B cell (primary cell): ENCODE data around the gene CPED1. TPM values are rescaled to one million over a fixed set of nuclear protein-coding genes. Genes with fewer than 3 reads are reported as not detected.

Experiments used
- ATAC-seq: fragments of 200-7000 bp; cut with Tn5 transposase; one replicate; pipeline ENCODE4 v1.10.0; 2021; ENCODE audit warnings: low read depth, mild to moderate bottlenecking, moderate number of reproducible peaks, moderate library complexity
- CTCF ChIA-PET: fragments of 350-600 bp; sonication (Branson Sonifier 250); formaldehyde crosslinking; loops from one replicate; lab custom pipeline; 2021; ENCODE audit warnings: antibody characterized with exemption, inconsistent platforms; lab: Charles Lee
- POLR2A ChIA-PET: fragments of 350-600 bp; sonication (Branson Sonifier 250); formaldehyde crosslinking; loops from one replicate; lab custom pipeline; 2021; ENCODE audit warnings: antibody characterized with exemption; lab: Charles Lee
- DNase-seq: peaks from one replicate; pipeline ENCODE4 v3.0.0; 2013
- H2AFZ ChIP-seq: 2 replicates; pipeline ENCODE4 v1.6.1; 2012; ENCODE audit warnings: mild to moderate bottlenecking, low read depth, low read length; ENCODE audit not compliant: insufficient read depth, poor library complexity, severe bottlenecking
- H3K27ac ChIP-seq, 2 donors: 1 replicate in 1 of 2; 2 replicates in 1 of 2; pipeline ENCODE4 v1.5.1; 2012 to 2013; ENCODE audit warnings: low read length in 2 of 2, mild to moderate bottlenecking in 2 of 2, moderate library complexity in 1 of 2
- H3K27me3 ChIP-seq, 4 experiments: fragments of 200-600 bp in 1 of 4; sonication (generic) in 1 of 4; replicated peaks in 1 of 4; 1 replicate in 2 of 4; 2 replicates in 2 of 4; pipeline versions ENCODE4 v1.6.1 to v1.7.0; 2013 to 2016; ENCODE audit warnings: low read length in 3 of 4, mild to moderate bottlenecking in 2 of 4, mixed read lengths in 1 of 4, moderate library complexity in 1 of 4; ENCODE audit not compliant: insufficient read depth in 4 of 4, control insufficient read depth in 3 of 4; ENCODE audit errors: control extremely low read depth in 1 of 4
- H3K36me3 ChIP-seq, 2 experiments: replicated peaks in 1 of 2; 1 replicate in 1 of 2; 2 replicates in 1 of 2; pipeline versions ENCODE4 v1.6.1 to v1.7.1; 2013; ENCODE audit warnings: low read length in 1 of 2; ENCODE audit not compliant: insufficient read depth in 2 of 2, control insufficient read depth in 1 of 2; ENCODE audit errors: control extremely low read depth in 1 of 2, extremely low read depth in 1 of 2
- H3K4me1 ChIP-seq, 2 donors: fragments of 200-600 bp in 1 of 2; sonication (generic) in 1 of 2; 1 replicate in 1 of 2; 2 replicates in 1 of 2; pipeline versions ENCODE4 v1.5.1 to v1.6.1; 2013 to 2017; ENCODE audit warnings: low read length in 2 of 2; ENCODE audit not compliant: control insufficient read depth in 2 of 2, insufficient read depth in 2 of 2
- H3K4me2 ChIP-seq: replicated peaks from 2 replicates; pipeline ENCODE3; 2012; ENCODE audit warnings: mild to moderate bottlenecking, low read depth, low read length; ENCODE audit not compliant: poor library complexity, severe bottlenecking
- H3K4me3 ChIP-seq, 5 experiments: fragments of 200-600 bp in 1 of 5; sonication (generic) in 1 of 5; 1 replicate in 3 of 5; 2 replicates in 2 of 5; pipeline versions ENCODE4 v1.5.1 to v1.7.0; 2011 to 2016; ENCODE audit warnings: low read length in 4 of 5, mild to moderate bottlenecking in 4 of 5, low read depth in 2 of 5, control low read depth in 1 of 5, moderate library complexity in 1 of 5; ENCODE audit not compliant: insufficient read depth in 1 of 5; ENCODE audit errors: control extremely low read depth in 1 of 5, extremely low read depth in 1 of 5
- H3K79me2 ChIP-seq: fragments of 200-600 bp; sonication (generic); one replicate; pipeline ENCODE4 v1.6.0; 2016; ENCODE audit warnings: low read length; ENCODE audit not compliant: control insufficient read depth, insufficient read depth
- H3K9ac ChIP-seq: fragments of 200-600 bp; sonication (generic); 2 replicates; pipeline ENCODE4 v1.6.1; 2017; ENCODE audit warnings: mild to moderate bottlenecking, low read length, moderate library complexity
- H3K9me3 ChIP-seq, 3 donors: one replicate each; pipeline versions ENCODE4 v1.6.1 to v1.7.1; 2013; ENCODE audit warnings: low read length in 2 of 3; ENCODE audit not compliant: control insufficient read depth in 2 of 3, insufficient read depth in 1 of 3; ENCODE audit errors: control extremely low read depth in 1 of 3
- H4K20me1 ChIP-seq: 2 replicates; pipeline ENCODE4 v1.6.0; 2012; ENCODE audit warnings: mild to moderate bottlenecking, low read length; ENCODE audit not compliant: insufficient read depth, control insufficient read depth, poor library complexity, severe bottlenecking
- H3K27ac Mint-ChIP-seq: one replicate; pipeline ENCODE4 v1.8.0; 2021; ENCODE audit warnings: mixed read lengths
- H3K27me3 Mint-ChIP-seq: one replicate; pipeline ENCODE4 v1.8.0; 2021; ENCODE audit warnings: mixed read lengths
- H3K4me1 Mint-ChIP-seq: one replicate; pipeline ENCODE4 v1.8.0; 2021; ENCODE audit warnings: mixed read lengths
- H3K4me3 Mint-ChIP-seq: one replicate; pipeline ENCODE4 v1.8.0; 2021; ENCODE audit warnings: mixed read lengths
- H3K9me3 Mint-ChIP-seq: one replicate; pipeline ENCODE4 v1.8.0; 2022; ENCODE audit warnings: mixed read lengths; ENCODE audit not compliant: insufficient read depth
- CTCF ChIP-seq: fragments of 200-600 bp; IDR thresholded peaks from one replicate; pipeline ENCODE4 v1.8.0; 2022; ENCODE audit warnings: antibody characterized with exemption, mild to moderate bottlenecking
- EZH2 ChIP-seq: IDR thresholded peaks from 2 replicates; pipeline ENCODE4 v1.6.1; 2012; ENCODE audit warnings: borderline replicate concordance, low read depth, mild to moderate bottlenecking, moderate library complexity, low read length; ENCODE audit not compliant: insufficient read depth, poor library complexity, severe bottlenecking
- WGBS: methylation state at CpG from one replicate; pipeline ENCODE4 v1.1.5; 2013; ENCODE audit warnings: missing lambda C conversion rate; ENCODE audit not compliant: insufficient coverage; 5-methylcytosine and 5-hydroxymethylcytosine counted together
- intact Hi-C: fragments of 100-400 bp; cut with micrococcal nuclease; formaldehyde crosslinking; loops from one replicate; pipeline ENCODE4 v1.10.0; 2022
- polyA plus RNA-seq: library from polyadenylated mRNA; depleted of rRNA; stranded (reverse); fragments of >200 nt; gene quantifications from 2 replicates; pipeline ENCODE4 v1.2.3, GENCODE V29; 2012
- total RNA-seq, 2 donors: library from RNA; stranded (reverse); fragments of 120-200 nt in 1 of 2; gene quantifications; 1 replicate in 1 of 2; 2 replicates in 1 of 2; pipeline versions ENCODE4 v1.2.3 to v1.2.4, GENCODE V29; 2013 to 2022

CPED1 gene
- total and polyA plus RNA-seq, 2 donors (not counting 1 experiment from before 2014, with no cell fraction given): 0.44 to 3.8 TPM

- Histone ChIP-seq H3K27ac (no peak overlapping the region), H3K27me3 (no peaks in the 10 kb centered on the region), H3K4me2 (no peak overlapping the region), H3K4me1 (no peaks in the 10 kb centered on the region), H3K9me3 (no peaks in the 10 kb centered on the region), H3K4me3 (no peak overlapping the region), H3K9ac (no peak overlapping the region), H3K79me2 (no peaks in the 10 kb centered on the region), H2AFZ (no peak overlapping the region), H4K20me1 (no peaks in the 10 kb centered on the region), H3K36me3 (no peaks in the 10 kb centered on the region)
- Mint-ChIP-seq H3K27ac (no peak overlapping the region), H3K27me3 (peaks cover 16% of the 10 kb centered on the region), H3K4me1 (no peaks in the 10 kb centered on the region), H3K9me3 (no peaks in the 10 kb centered on the region), H3K4me3 (no peak overlapping the region)
- DNase-seq (no peak), ATAC-seq (no peak)
- POLR2A ChIA-PET: no interaction called here
- intact Hi-C loops: no loop called here
- CTCF ChIA-PET: no interaction called here
- TF ChIP-seq EZH2: no peak
- no peak for TF ChIP-seq CTCF
- 100% methylated on average over 4 of the region's 6 CpGs for WGBS
Observed at GRCh38 chr7:121012170-121012874, 23.8 kb downstream of the CPED1 start.

GRCh38 chr7:121012919-121013318 is 24.4 kb downstream of the CPED1 start:
- WGBS: no CpG with 5 or more reads among the region's 2 CpGs
- no peaks in the 10 kb centered on the region for H3K4me1 Mint-ChIP-seq
- ATAC-seq: no peak
- ChIA-PET CTCF (no interaction called here), POLR2A (no interaction called here)
- Histone ChIP-seq H3K36me3 (no peaks in the 10 kb centered on the region), H4K20me1 (no peaks in the 10 kb centered on the region), H3K4me3 (no peak overlapping the region), H3K27me3 (no peaks in the 10 kb centered on the region), H3K4me2 (no peak overlapping the region), H3K9ac (no peak overlapping the region), H3K9me3 (no peaks in the 10 kb centered on the region), H3K27ac (no peak overlapping the region), H3K4me1 (no peaks in the 10 kb centered on the region), H3K79me2 (no peaks in the 10 kb centered on the region), H2AFZ (no peak overlapping the region)
- no peak overlapping the region for H3K27ac Mint-ChIP-seq
- H3K9me3 Mint-ChIP-seq: no peaks in the 10 kb centered on the region
- DNase-seq: no peak
- H3K27me3 Mint-ChIP-seq: peaks cover 12% of the 10 kb centered on the region
- intact Hi-C loops: no loop called here
- no peak for TF ChIP-seq EZH2
- no peak for TF ChIP-seq CTCF
- no peak overlapping the region for H3K4me3 Mint-ChIP-seq
